DMS79 treated with DMSO at 0.1 percent for 48 hours (cell line): ENCODE measurements around the gene HM13.
"Not testable (repeated sequence)": the region's sequence is repeated elsewhere in the genome, so short reads cannot be mapped to it uniquely, and the experiment has no call there.

Experiments
- DNase-seq: peaks from one replicate; lab custom pipeline; 2025; lab: John Stamatoyannopoulos, UW

The HM13 gene, protein sequence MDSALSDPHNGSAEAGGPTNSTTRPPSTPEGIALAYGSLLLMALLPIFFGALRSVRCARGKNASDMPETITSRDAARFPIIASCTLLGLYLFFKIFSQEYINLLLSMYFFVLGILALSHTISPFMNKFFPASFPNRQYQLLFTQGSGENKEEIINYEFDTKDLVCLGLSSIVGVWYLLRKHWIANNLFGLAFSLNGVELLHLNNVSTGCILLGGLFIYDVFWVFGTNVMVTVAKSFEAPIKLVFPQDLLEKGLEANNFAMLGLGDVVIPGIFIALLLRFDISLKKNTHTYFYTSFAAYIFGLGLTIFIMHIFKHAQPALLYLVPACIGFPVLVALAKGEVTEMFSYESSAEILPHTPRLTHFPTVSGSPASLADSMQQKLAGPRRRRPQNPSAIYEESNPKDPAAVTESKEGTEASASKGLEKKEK

DNA sequence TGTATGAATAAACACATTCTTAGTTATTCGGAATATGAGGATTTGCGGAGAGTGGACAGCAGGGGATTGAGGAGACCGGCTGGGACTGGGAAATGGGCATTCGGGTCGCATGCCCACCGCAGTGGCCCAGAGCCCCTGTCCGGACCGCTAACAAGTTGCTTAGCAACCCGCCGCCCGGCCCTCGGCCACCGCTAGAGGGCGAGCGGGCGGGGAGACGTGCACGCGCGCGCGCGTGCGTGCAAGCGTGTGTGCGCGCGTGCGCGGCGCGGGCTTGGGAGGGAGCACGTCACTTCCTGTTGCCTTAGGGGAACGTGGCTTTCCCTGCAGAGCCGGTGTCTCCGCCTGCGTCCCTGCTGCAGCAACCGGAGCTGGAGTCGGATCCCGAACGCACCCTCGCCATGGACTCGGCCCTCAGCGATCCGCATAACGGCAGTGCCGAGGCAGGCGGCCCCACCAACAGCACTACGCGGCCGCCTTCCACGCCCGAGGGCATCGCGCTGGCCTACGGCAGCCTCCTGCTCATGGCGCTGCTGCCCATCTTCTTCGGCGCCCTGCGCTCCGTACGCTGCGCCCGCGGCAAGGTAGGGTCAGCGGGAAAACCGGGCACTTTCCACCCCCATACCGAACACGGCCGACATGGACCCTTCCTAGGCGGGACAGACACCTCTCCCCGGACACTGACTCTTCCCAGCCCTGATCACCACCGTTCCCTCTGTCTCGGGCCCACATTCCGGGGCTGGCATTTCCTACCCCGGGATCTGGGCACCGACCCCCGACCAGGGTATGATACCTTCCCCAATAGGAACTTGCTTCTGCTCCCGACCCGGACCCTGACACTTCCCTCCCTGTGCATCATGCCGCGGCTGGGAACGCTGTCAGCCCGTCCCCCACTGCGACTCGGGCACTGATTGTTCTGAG, at the start of gene HM13:
TSS of gene HM13 (plus strand) at position 289 of the 918 bp plus-strand sequence. CDS start at position 399, 110 bp downstream.
- DNase-seq: peak; percentile 81

GRCh38 chr20:31470946-31471345, 43.3 kb upstream of the HM13 start:
- DNase-seq: not testable (repeated sequence)

- no peak for DNase-seq
Measured at GRCh38 chr20:31472395-31473330, 41.6 kb upstream of the HM13 start.

DNA sequence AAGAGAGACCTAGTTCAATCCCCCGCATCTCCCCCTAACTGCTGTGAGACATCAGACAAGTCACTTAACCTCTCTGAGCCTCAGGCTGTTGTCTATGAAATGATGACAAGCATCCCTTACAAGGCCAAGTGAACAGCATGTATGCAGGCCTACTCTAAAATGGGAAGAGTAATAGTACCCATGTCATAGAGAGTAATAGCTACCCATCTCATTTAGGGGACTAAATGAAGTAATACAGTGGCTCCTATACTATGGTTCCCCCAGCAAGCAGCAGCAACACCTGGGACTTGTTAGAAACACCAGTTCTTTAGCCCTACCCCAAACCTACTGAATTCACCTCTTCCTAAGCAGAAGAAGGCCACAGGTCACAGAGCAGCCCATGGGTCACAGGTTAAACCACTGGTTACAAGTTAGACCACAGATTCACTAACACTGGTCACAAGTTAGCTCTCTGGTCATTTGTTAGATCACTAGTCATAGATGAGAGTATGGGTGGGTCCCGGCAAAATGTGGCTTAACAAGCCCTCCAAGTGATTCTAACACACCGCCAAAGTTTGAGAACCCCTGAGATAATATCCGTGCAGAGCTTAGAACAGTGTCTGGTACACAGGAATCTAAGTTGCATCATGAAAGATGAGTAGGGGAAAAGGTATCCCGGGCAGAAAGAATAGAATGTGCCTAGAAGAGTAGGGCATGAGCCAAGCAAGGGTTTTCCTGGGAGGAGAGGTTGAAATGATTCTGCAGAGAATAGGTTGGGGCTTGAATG, 40.7 kb upstream of the HM13 start:
- DNase-seq: no peak

GRCh38 chr20:31474097-31474436, 40.2 kb upstream of the HM13 start:
- no peak for DNase-seq

DNA sequence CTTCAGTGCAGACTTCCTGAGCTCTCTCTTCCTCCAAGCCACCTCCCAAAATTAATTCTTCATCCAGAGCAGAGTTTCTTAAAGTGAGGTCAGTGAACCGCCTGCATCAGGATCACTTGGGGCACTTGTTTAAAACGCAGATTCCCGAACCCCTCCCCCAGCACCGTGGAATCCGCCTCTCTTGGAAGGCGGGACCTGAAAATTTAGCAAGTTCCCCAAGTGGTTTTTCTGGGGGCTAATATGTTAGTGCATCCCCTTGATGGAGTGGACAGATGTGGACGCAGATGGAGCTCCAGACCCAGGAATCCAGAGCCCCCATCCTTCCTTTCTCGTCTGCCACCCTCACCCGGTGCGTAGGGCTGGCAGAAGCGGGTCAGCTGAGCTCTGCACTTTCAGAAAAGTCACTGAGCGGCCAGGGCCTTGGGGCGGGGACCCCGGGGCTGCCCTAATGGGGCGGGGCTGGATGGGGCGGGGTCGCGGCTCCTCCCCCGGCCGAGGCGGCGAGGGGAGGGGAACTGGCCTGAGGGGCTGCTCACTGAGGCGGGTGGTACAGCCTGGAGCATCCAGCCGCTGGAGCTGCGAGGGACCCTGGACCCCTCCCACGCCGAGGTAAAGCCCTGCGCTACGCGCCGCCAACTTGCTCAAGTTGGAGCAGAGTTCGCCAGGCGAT, 39.3 kb upstream of the HM13 start, which contains the start of the genes DEFB124 and REM1:
TSS of gene DEFB124 (minus strand) at position 370 of the 670 bp plus-strand sequence. CDS start 2,114 bp downstream, outside the sequence.
TSS of gene REM1 (plus strand) at position 531 of the 670 bp plus-strand sequence. CDS start 1,158 bp downstream, outside the sequence.
- no peak for DNase-seq

DNA sequence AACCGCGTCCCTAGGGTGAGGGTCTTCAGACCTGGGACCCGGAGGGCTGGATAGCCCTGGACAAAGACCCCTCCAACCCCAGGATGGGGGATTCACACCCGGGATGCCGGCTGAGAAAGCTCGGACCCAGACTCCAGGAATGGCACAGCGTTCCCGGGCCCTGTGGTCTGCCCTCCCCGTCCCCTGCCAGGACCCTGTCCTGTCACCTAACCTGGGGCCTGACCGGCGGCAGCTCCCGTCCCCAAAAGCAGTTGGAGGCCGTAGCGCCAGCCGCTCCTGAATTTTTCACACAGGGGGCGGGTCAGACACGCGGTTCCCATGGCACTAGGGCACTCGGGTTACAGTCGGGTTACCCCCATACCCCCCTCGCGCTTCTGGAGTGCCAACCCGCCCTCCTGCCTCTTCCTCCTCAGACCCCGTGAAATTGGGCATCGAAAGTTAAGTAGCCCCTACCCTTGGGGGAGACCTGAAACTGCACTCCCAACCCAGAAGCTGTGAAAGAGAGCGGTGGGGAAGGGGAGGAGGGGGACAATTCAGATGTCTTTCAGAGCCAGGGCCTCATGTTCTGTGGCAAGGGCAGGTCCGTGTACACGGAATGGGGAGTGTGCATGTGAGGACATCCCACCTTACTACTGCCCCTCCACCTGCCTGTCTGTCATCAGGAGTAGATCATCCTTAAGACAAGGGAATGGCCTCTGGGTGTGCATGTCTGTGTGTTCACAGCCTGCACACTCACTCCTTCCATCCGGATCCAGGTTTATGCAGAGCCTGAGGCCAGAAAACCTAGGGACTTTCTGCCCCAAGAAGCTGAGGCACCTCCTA, 38.6 kb upstream of the HM13 start:
- no peak for DNase-seq

DNA sequence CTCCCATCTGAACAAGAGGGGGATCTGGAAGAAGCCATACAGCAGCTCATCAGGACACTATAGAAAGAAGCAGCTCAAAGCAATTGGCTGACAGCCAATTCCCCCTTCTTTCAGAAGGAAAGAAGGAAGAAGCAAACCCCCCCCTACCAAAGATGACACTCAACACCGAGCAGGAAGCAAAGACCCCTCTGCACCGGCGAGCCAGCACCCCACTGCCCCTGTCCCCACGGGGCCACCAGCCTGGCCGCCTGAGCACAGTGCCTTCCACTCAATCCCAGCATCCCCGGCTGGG, 38.0 kb upstream of the HM13 start:
- DNase-seq: no peak

- DNase-seq: no peak
Measured at GRCh38 chr20:31476643-31477215, 37.5 kb upstream of the HM13 start.

GRCh38 chr20:31484001-31484400, 30.2 kb upstream of the HM13 start:
- no peak for DNase-seq

DNA sequence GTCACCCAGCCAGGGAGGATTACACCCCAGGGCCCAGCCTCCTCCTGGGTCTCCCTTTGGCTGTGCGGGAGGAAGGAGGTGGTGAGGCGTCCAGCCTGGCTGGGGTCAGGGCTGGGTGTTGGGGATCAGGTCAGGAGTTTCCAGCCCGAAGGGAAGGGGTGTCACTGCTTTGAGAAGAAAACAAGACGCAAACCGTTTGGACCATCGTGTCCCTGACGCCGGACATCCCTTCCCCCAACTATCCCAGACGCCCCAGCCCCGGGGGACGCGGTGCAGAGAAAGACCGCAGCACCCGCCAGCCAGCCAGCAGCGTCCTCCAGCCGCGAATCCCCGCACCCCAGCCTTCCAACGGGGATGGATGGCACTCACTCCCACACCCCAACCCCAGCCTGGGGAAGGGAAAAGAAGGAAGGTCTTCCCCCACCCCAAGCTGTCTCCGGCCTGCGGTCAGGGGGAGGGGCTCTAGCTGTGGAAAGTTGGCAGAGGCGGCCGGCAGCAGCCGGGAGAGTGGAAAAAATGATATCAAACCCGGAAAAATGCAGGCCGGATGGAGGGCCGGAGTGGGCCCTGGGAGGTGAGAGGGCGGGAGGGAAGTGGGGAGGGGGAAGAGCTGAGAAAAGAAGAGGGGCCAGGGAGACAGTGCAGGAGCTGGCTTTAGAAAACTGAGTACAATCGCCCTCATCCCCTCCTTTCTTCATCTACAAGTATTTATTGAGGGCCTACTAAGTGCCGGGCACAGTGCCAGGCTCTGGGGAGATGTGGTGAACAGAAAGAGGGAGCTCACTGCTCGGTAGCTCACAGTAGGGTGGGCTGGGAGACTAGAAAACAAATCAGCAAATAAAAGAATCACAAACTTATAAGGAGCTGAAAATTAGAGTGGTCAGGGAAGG, 28.5 kb upstream of the HM13 start:
- DNase-seq: no peak

- DNase-seq: no peak
Measured at GRCh38 chr20:31488115-31488514, 26.1 kb upstream of the HM13 start.

DNA sequence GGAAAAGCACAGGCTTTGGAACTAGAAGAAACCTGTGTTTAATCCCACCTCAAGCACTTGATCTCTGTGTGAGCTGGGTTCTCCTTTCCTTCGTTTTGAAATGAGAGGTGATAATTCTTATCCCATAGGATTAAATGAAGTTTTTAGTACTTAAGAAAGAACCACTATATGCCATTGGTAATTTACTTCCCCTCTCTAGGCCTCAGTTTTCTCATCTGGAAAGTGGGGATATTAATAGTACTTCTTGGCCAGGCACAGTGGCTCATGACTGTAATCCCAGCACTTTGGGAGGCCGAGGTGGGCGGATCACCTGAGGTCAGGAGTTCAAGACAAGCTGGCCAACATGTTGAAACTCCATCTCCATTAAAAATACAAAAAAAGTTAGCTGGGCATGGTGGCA, 25.1 kb upstream of the HM13 start:
- no peak for DNase-seq

GRCh38 chr20:31490752-31491151, 23.5 kb upstream of the HM13 start:
- no peak for DNase-seq

- DNase-seq: no peak
Measured at GRCh38 chr20:31494131-31494530, 20.1 kb upstream of the HM13 start.

DNA sequence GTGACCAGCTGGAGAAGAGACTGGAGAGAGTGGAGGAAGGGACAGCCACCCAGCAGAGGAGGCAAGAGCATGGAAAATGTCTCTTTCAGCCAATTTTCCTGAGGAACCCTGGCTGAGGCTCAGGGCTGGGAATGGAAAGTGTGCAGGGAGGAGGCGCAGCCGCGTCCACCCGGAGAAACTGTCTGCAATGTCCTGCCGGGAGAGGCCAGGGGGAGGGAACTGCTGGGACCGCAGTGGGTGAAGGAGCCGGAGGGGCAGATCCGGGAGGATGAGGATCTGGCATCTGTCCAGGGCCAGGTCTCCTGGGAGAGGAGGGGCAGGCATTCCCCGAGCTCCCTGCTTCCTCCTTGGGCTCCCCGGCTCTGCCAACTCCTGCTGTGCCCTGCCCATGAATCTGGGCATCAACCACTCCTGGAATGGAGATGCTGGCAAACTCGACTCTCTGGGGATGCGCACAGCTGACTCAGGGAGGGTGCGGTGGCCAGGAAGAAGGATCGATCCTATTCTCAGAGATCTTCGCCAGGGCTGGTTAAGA, 17.4 kb upstream of the HM13 start:
- DNase-seq: no peak

GRCh38 chr20:31497838-31498540, 16.3 kb upstream of the HM13 start:
- no peak for DNase-seq
